ENCODE measurements around the gene MALT1.
"Not testable (repeated sequence)": the region's sequence is repeated elsewhere in the genome, so short reads cannot be mapped to it uniquely, and the experiment has no call there.

The MALT1 gene

DNA sequence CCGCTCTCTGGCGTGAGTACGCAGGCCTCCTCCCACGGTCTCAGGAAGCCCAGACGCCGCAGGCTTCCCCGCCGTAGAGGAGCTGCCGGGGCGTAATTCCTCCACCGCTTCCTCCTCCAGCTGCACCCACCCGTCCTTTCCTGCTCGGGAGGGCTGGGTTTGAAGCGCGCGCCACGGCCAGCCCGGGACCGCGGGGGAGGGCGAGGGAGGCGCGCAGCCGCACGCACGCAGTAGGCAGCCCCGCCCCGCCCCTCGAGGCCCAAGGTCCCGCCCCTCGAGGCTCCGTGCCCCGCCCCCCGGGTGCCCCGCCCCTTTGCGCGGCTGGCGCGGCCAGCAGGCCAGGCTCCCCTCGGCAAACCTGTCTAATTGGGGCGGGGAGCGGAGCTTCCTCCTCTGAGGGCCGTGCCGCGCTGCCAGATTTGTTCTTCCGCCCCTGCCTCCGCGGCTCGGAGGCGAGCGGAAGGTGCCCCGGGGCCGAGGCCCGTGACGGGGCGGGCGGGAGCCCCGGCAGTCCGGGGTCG lies at the start of gene MALT1:
TSS of gene MALT1 (plus strand) at position 355 of the 521 bp plus-strand sequence. CDS start 179 bp downstream, outside the sequence.
- DNase-seq (ENCODE audit: low read depth in 2 of 3, low spot score in 2 of 3), result peak; percentile 90 to 94 (median 94)

DNA sequence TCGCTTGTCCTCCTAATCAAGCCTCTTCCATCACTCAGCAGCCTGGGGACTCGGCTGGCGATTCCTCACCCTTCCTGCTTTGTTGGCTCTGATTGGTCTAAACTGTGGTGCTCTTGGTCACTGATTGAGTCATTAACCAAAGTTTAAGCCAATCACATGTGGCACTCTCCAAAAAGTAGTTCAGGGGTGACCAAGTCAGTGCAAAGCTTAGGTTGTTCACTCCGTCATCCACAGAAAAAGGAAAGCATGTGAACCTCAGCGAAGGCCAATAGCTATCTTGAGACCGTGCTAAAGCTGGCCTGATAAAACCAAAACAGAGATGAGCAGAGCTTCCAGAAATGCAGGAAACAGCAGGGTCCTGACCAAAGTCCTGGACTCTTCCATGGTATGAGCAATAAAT lies 47.3 kb upstream of the MALT1 start:
- no peak for DNase-seq (ENCODE audit: low read depth in 2 of 3, low spot score in 2 of 3)

DNA sequence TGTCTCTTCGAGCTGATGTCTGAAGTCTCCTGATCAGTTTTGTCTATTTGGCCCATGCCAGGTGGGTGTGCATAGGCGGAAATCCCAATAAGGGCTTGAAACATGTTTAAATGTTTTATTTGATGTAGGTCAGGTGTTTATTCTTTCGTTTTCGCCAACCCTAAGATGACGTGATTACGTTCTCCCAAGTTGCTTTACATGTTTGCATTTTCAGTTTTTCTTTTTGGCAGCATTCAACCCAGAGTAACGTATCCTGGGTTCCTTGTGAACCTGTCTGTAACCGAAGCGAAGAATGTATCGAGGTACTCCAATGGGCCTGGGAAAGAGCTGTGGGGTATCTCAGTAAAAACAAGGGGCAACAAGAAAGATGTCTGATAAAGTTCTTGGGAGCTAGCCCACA lies 45.4 kb upstream of the MALT1 start:
- no peak for DNase-seq (ENCODE audit: low read depth in 2 of 3, low spot score in 2 of 3)

GRCh38 chr18:58630071-58630470 lies 41.2 kb upstream of the MALT1 start:
- DNase-seq (ENCODE audit: low read depth in 2 of 3, low spot score in 2 of 3), result no peak

DNA sequence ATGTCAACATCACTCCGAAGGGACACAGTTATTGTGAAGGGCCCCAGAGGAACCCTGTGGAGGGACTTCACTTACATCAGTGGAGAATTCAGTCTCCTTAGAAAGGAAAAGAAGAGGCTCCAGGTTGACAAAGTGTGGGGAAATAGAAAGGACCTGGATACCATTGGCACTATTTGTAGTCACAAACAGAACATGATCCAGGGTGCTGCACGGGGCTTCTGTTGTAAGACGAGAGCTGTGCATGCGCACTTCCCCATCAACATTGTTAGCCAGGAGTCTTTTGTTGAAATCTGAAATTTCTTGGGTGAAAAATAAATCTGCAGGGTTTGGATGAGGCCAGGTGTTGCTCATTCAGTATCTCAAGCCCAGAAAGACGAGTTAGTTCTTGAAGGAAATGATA lies 40.0 kb upstream of the MALT1 start:
- DNase-seq (ENCODE audit: low read depth in 2 of 3, low spot score in 2 of 3), result no peak

GRCh38 chr18:58632552-58632951 lies 38.7 kb upstream of the MALT1 start:
- no peak for DNase-seq (ENCODE audit: low read depth in 2 of 3, low spot score in 2 of 3)

DNA sequence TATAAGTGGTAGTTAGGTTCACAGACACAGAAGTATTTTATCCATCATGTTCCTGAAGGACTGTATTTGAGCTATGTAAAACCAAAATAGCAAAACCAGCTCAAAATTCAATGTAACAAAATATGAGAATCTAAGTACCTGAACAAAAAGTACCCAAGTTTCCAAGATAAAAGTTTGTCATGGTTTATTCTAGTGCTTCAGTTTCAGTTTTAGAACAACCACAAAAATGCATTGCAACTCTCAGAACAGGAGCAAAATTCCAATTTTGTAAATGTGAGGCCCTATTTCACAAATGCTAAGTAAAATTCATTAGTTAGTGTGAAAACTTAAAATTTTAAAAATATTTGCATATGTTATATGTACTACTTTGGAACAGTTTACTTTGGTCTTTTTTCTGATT lies 37.4 kb upstream of the MALT1 start:
- DNase-seq (ENCODE audit: low read depth in 2 of 3, low spot score in 2 of 3), result no peak

DNA sequence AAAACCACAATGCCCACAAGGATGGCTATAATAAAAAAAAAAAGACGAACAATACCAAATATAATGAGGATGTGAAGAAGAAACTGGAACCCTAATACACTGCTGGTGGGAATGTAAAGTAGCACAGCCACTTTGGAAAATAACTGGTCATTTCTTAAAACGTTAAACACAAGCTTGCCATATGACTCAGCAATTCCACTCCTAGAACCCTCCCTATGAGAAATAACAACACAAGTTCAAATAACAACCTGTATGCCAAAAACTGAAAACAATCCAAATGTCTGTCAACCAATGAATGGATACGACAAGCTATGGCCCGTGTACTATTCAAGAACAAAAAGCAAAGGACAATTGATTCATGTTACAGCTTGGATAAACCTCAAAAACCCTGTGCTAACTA lies 35.4 kb upstream of the MALT1 start:
- no peak for DNase-seq (ENCODE audit: low read depth in 2 of 3, low spot score in 2 of 3)

DNA sequence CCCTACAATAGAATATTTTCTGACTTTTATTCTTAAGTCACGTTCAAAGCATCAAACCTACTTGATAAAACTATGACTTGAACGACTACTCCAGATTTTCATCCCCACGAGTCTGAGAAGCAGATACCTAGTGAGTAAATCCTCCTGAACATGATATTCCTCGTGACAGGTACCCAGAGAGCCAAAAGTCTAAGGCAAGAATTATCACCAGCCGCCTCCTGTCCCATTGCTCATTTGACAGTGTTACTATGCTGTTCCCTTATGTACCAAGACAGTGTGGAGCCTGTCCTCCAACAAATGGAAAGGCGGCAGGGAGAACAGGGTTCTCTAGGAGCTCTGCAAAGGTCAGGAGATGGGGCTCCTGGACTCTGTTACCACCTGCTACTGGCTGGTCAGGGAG lies 34.1 kb upstream of the MALT1 start:
- no peak for DNase-seq (ENCODE audit: low read depth in 2 of 3, low spot score in 2 of 3)

DNA sequence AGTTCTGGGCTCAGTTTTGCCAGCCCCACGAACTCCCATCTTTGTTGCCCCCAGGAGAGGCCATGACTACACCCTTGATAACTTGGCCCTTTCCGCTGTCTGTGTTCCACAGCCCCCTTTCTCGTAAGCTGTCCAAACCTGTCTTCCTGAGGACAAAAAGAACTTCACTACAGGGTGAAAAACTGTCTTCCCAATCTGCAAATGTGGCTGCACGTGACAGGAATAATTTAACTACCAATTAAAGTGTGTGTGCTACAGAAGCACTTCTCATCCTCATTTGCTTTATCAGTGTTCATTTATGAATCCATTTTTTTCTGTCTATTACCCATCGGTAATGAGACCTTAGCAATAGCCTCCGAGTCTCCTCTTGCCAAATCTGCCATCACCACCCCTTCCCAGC lies 33.3 kb upstream of the MALT1 start:
- DNase-seq (ENCODE audit: low read depth in 2 of 3, low spot score in 2 of 3), result no peak

- no peak for DNase-seq (ENCODE audit: low read depth in 2 of 3, low spot score in 2 of 3)
These were observed 32.8 kb upstream of the MALT1 start for GRCh38 chr18:58638441-58638840.

GRCh38 chr18:58639237-58639636 lies 32.0 kb upstream of the MALT1 start:
- no peak for DNase-seq (ENCODE audit: low read depth in 2 of 3, low spot score in 2 of 3)

DNA sequence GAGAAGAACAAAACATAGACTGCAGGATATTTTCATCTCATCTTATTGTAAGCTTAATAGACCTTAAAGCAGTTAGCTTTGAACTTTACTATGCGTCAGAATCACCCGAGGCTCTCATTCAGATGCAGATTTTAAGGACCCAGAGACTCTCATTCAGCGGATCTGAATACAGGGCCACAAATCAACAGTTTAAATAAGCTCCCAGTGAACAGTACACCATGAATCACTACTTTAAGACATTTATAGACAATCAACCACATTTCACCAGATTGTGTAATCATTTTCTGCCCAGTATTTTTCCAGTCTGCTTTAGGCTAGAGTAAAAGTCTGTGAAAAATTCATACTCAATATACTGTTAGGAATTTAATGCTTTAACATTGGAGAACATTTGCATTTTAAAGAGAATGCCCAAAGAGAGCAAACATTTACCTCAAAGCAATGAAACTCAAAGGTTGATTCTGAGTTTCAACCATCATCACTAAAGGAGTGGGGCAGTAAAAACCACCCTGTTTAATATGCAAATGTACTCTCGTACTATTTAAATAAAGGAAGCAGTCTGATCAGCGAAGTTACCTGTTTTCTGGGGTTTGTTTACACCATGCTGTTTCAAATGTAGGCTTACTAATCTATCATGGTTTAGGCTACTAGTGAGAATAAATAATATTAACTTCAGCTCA lies 31.4 kb upstream of the MALT1 start:
- no peak for DNase-seq (ENCODE audit: low read depth in 2 of 3, low spot score in 2 of 3)

DNA sequence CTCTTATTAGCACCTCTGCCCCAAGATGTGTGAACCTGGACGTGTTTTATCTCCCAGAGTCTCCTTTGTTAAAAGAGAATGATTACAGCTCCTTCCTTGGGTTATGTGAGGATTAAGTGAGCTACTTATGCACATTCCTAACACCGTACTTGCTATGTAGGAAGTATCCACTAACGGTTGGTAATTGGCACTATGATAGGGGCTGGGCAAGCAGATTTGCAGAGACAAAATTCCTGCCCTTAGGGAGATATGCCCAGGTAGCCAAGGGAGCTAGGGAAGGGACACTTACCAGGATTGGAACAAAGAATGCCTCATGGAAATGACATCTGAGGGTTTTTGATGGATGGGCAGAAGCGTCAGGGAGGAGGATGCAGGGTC lies 30.8 kb upstream of the MALT1 start:
- DNase-seq (ENCODE audit: low read depth in 2 of 3, low spot score in 2 of 3), result no peak

GRCh38 chr18:58640891-58641610 lies 30.2 kb upstream of the MALT1 start:
- no peak for DNase-seq (ENCODE audit: low read depth in 2 of 3, low spot score in 2 of 3)

DNA sequence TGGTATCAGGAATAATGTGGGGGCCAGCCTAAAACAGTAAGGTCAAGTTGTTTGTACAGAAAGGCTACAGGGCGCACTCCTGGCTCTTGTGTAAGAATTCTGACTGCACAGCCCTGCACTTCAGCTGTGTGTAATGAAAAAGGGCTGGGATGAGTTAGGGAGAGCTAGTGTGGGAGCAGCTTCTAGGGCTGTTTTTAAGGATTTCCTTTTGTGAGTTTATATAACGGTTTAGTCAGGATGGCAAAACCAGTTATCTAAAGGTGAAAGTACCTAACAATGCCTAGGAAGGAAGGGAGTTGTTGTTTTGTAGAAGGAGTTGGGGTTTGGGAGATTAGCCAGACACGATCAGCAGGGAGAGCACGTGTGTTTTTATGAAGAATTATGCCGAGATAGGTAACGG lies 27.7 kb upstream of the MALT1 start:
- not testable (repeated sequence) for DNase-seq (ENCODE audit: low read depth in 2 of 3, low spot score in 2 of 3)

DNA sequence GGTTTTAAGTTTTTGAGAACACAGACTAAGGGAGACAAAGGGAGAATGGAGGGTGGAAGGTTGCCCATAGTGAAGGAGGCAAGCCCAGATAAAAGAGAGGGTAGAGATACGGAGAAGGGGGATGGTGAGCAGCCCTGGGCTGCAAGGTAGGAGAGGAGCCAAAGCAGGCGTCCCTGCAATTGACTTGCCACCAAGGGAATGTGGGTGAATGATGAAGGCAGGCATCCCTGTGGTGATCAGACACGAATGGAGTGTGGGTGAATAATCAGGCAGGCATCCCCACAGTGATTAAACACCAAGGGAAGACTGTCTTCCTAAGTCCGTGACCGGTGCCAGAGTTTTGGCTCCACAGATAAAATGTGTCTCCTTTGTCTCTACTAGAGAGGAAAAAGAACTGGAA lies 25.9 kb upstream of the MALT1 start:
- no peak for DNase-seq (ENCODE audit: low read depth in 2 of 3, low spot score in 2 of 3)

- no peak for DNase-seq (ENCODE audit: low read depth in 2 of 3, low spot score in 2 of 3)
These were observed 24.9 kb upstream of the MALT1 start for GRCh38 chr18:58646334-58646862.

- DNase-seq (ENCODE audit: low read depth in 2 of 3, low spot score in 2 of 3), result no peak
These were observed 21.1 kb upstream of the MALT1 start for GRCh38 chr18:58649966-58650816.

DNA sequence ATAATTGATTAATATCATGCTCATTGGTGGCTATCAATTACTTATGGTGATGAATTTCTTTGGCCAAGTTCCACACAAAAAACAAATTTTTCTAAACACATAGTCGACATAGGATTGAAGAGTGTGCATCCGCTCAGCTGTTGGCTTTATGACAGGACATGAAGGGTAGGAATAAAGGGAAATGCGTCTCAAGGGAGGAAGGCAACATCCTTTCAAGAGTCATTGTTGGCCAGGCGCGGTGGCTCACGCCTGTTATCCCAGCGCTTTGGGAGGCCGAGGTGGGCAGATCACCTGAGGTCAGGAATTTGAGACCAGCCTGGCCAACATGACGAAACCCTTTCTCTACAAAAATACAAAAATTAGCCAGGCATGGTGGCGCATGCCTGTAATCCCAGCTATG lies 20.4 kb upstream of the MALT1 start:
- not testable (repeated sequence) for DNase-seq (ENCODE audit: low read depth in 2 of 3, low spot score in 2 of 3)

GRCh38 chr18:58653144-58653722 lies 18.0 kb upstream of the MALT1 start:
- DNase-seq (ENCODE audit: low read depth in 2 of 3, low spot score in 2 of 3), result not testable (repeated sequence)

All from activated CD8-positive, alpha-beta memory T cell treated with anti-CD3 and anti-CD28 coated beads for 48 hours (primary cell).